Measurements from ENCODE around the gene ZNF618.
A peak's percentile ranks its signal among the peaks of the same experiment; 100 is the strongest.

Gene ZNF618

DNA sequence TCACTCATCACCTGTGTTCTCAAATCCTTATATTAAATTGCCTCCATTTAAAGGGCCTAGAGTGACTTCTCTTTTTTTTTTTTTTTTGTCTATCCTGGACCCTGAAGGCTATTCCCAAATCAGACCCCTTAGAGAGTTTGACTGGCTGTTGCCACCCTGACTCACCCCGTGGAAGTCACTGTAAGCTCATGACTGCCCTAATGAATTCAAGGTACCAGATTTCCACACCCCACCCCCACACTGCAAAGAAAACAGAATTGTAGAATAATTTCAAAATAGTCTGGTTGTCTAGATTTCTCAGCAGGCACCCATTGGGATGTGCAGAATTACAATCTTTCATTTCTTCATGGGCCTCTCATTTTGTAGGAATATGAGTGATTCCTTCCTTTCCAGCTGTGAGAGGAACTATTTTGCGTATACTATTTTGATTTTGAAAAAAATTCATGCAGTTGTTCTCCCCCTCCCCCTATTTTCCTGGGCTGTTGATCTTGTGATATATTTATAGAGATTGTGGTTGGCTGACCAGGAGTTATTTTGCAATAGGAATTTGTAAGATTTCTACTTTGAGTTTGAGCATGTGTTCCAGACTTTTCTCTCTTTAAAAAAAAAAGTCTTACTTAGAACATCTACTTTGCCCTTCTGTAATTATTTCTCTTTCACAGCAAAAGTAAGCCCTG is 79.1 kb downstream of the ZNF618 start:
- DNase-seq = peak; percentile 66
- H3K27ac ChIP-seq = peak overlapping the region; percentile 62
- H3K27me3 ChIP-seq (replicated peaks) = no peaks in the 10 kb centered on the region
- in situ Hi-C loops (cut with HindIII; ENCODE audit: low pct_ligation_motif_present, low sequenced_read_pairs) = no loop called here
- TF ChIP-seq, protein P1, sequence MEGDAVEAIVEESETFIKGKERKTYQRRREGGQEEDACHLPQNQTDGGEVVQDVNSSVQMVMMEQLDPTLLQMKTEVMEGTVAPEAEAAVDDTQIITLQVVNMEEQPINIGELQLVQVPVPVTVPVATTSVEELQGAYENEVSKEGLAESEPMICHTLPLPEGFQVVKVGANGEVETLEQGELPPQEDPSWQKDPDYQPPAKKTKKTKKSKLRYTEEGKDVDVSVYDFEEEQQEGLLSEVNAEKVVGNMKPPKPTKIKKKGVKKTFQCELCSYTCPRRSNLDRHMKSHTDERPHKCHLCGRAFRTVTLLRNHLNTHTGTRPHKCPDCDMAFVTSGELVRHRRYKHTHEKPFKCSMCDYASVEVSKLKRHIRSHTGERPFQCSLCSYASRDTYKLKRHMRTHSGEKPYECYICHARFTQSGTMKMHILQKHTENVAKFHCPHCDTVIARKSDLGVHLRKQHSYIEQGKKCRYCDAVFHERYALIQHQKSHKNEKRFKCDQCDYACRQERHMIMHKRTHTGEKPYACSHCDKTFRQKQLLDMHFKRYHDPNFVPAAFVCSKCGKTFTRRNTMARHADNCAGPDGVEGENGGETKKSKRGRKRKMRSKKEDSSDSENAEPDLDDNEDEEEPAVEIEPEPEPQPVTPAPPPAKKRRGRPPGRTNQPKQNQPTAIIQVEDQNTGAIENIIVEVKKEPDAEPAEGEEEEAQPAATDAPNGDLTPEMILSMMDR (IDR thresholded peaks at IDR 0.05; ENCODE audit: low read depth, low read length, missing control alignments) = no peak
- H3K4me3 ChIP-seq (ENCODE audit: low read depth, low read length) = no peak overlapping the region
- no peaks in the 10 kb centered on the region for H3K36me3 ChIP-seq (replicated peaks)

DNA sequence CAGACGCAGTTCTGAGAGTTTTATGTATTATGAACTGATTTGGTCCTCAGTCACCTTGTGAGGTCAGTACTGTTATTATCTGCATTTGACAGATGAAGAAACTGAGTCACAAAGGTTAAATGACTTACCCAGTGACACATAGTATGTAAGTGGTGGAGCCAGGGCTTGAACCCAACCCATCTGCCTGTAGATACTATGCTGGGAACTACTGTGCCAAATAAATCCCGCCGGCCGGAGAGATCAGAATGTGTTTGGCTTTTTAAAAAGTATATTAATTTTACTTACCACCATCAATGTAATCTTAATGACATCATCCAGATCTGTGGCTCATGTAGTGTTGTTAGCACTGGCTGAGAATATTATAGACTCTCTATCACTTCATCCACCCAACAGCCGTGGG is 80.8 kb downstream of the ZNF618 start:
- in situ Hi-C loops (cut with HindIII; ENCODE audit: low pct_ligation_motif_present, low sequenced_read_pairs) = no loop called here
- peak overlapping the region; percentile 79 for H3K27ac ChIP-seq
- peak; percentile 11 for DNase-seq
- H3K4me3 ChIP-seq (ENCODE audit: low read depth, low read length) = no peak overlapping the region
- no peaks in the 10 kb centered on the region for H3K36me3 ChIP-seq (replicated peaks)
- no peaks in the 10 kb centered on the region for H3K27me3 ChIP-seq (replicated peaks)
- TF ChIP-seq, protein P1 (IDR thresholded peaks at IDR 0.05; ENCODE audit: low read depth, low read length, missing control alignments) = no peak

DNA sequence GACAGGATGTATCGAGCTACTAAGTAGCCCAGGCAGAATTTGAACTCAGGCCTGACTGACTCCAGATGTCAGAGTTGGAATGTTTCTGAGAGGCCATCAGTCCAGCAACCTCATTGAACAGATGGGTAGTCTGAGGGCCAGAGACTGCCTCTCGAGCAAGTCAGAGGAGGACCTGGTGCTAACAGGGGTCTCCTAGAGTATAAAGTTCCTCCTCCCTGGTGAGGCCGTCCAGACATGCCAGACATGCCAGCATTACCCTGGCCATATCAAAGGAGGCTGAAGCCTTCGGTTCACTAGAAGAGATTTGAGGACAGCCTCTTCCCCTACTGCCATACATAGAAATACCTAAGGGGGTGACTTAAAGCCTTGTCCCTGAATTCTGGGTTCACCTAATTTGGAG is 81.2 kb downstream of the ZNF618 start:
- no peak for DNase-seq
- Histone ChIP-seq H3K4me3 (ENCODE audit: low read depth, low read length) (no peak overlapping the region), H3K27me3 (replicated peaks) (no peaks in the 10 kb centered on the region), H3K27ac (peak overlapping the region; percentile 79), H3K36me3 (replicated peaks) (no peaks in the 10 kb centered on the region)
- in situ Hi-C loops (cut with HindIII; ENCODE audit: low pct_ligation_motif_present, low sequenced_read_pairs) = no loop called here
- TF ChIP-seq, protein P1 (IDR thresholded peaks at IDR 0.05; ENCODE audit: low read depth, low read length, missing control alignments) = no peak

DNA sequence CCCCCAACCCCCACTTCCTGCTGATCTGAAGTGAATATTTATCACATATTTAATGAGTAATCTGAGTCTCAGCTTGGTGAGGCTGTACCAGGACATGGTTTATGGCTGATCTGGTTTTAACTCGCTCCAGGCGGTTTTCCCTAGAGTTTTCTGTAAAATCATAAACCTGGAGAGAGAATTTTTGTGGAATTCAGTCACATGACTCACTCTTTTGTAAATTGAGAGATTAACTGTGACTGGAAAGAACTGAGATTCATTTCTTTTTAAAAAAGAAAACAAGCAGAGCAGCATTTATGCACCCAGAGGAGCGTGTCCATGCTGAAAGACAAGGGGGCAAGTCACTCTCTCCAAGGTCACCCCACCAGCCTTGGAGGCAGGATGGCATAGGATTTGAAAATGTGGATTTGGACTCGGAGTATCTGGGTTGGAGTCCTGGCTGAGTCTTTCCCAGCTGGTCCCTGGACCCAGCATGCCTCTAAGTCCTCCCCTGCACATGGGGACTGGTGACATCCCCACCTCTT is 81.8 kb downstream of the ZNF618 start:
- H3K36me3 ChIP-seq (replicated peaks) = no peaks in the 10 kb centered on the region
- H3K27me3 ChIP-seq (replicated peaks) = no peaks in the 10 kb centered on the region
- TF ChIP-seq, protein P1 (IDR thresholded peaks at IDR 0.05; ENCODE audit: low read depth, low read length, missing control alignments) = no peak
- H3K27ac ChIP-seq = peak overlapping the region; percentile 79
- H3K4me3 ChIP-seq (ENCODE audit: low read depth, low read length) = no peak overlapping the region
- DNase-seq = peak; percentile 85
- in situ Hi-C loops (cut with HindIII; ENCODE audit: low pct_ligation_motif_present, low sequenced_read_pairs) = no loop called here

DNA sequence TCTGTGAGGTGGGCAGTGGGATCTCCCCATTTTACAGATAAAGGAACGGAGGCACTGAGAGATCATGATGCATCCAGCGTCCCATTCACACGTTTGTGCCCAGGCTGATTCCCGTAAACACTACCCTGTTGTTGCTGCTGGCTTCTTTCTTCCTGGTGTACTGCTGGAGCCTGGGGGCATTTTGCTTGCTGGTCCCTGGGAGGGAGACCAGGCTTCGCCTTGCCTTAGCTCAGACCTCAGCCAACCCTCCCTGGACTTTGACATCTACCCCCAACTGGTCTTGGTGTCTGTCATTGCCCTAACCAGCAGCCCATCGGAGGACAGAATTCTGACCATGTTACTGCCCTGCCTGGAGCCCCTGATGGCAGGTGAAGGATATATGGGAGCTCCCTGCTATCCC is 82.4 kb downstream of the ZNF618 start:
- TF ChIP-seq, protein P1 (IDR thresholded peaks at IDR 0.05; ENCODE audit: low read depth, low read length, missing control alignments) = no peak
- in situ Hi-C loops (cut with HindIII; ENCODE audit: low pct_ligation_motif_present, low sequenced_read_pairs) = no loop called here

DNA sequence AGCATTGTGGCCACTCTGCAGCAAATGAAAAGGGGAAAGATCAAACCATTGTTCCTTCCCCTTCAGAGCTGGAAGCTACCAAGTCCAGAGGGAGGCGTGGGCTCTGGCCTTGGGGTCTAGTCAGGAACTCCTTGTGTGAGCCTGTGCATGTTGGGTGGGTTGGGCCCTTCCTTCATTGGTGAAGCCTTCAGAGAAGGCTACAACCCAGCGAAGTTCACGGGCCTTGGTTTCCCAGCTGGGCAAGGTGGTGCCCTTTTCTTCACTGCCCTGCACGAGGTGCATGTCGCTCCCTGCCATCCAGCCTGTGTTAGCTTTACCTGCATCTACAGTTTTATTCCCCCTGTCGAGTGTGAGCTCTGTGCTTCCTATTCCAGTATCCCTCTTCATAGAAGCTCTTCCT is 84.7 kb downstream of the ZNF618 start:
- no peaks in the 10 kb centered on the region for H3K36me3 ChIP-seq (replicated peaks)
- TF ChIP-seq, protein P1 (IDR thresholded peaks at IDR 0.05; ENCODE audit: low read depth, low read length, missing control alignments) = no peak
- DNase-seq = no peak
- H3K4me3 ChIP-seq (ENCODE audit: low read depth, low read length) = no peak overlapping the region
- in situ Hi-C loops (cut with HindIII; ENCODE audit: low pct_ligation_motif_present, low sequenced_read_pairs) = no loop called here
- H3K27me3 ChIP-seq (replicated peaks) = no peaks in the 10 kb centered on the region
- no peak overlapping the region for H3K27ac ChIP-seq

More for the DNA sequence above, 82.4 kb downstream of the ZNF618 start:
- no peaks in the 10 kb centered on the region for H3K27me3 ChIP-seq (replicated peaks)
- no peak overlapping the region for H3K27ac ChIP-seq
- H3K36me3 ChIP-seq (replicated peaks) = no peaks in the 10 kb centered on the region
- H3K4me3 ChIP-seq (ENCODE audit: low read depth, low read length) = no peak overlapping the region
- DNase-seq = no peak
